Measurements from ENCODE around the gene NEDD4L. TPM values are rescaled to one million over a fixed set of nuclear protein-coding genes. Genes with fewer than 3 reads are reported as not detected.
A peak's percentile ranks its signal among the peaks of the same experiment; 100 is the strongest.

The NEDD4L gene
- total and polyA plus RNA-seq, 2 experiments from 2014 or later, result 36.2 to 72.3 TPM

DNA sequence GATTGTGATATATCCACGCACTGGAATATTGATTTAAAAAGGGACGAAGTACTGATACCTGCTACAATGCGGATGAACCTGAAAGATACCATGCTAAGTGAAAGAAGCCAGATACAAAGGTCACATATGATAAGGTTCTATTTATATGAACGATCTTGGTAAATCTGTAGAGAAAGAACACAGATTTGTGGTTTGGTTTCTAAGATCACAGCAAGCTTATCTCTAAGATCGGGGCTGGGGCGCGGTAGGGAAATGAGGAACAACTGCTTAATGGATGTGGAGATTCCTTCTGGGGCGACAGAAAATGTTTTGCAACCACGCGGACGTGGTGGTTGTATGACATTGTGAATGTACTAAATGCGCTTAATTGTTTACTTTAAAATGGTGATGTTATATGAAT is 60.1 kb downstream of the NEDD4L start (continued):
- TF ChIP-seq, protein P1, sequence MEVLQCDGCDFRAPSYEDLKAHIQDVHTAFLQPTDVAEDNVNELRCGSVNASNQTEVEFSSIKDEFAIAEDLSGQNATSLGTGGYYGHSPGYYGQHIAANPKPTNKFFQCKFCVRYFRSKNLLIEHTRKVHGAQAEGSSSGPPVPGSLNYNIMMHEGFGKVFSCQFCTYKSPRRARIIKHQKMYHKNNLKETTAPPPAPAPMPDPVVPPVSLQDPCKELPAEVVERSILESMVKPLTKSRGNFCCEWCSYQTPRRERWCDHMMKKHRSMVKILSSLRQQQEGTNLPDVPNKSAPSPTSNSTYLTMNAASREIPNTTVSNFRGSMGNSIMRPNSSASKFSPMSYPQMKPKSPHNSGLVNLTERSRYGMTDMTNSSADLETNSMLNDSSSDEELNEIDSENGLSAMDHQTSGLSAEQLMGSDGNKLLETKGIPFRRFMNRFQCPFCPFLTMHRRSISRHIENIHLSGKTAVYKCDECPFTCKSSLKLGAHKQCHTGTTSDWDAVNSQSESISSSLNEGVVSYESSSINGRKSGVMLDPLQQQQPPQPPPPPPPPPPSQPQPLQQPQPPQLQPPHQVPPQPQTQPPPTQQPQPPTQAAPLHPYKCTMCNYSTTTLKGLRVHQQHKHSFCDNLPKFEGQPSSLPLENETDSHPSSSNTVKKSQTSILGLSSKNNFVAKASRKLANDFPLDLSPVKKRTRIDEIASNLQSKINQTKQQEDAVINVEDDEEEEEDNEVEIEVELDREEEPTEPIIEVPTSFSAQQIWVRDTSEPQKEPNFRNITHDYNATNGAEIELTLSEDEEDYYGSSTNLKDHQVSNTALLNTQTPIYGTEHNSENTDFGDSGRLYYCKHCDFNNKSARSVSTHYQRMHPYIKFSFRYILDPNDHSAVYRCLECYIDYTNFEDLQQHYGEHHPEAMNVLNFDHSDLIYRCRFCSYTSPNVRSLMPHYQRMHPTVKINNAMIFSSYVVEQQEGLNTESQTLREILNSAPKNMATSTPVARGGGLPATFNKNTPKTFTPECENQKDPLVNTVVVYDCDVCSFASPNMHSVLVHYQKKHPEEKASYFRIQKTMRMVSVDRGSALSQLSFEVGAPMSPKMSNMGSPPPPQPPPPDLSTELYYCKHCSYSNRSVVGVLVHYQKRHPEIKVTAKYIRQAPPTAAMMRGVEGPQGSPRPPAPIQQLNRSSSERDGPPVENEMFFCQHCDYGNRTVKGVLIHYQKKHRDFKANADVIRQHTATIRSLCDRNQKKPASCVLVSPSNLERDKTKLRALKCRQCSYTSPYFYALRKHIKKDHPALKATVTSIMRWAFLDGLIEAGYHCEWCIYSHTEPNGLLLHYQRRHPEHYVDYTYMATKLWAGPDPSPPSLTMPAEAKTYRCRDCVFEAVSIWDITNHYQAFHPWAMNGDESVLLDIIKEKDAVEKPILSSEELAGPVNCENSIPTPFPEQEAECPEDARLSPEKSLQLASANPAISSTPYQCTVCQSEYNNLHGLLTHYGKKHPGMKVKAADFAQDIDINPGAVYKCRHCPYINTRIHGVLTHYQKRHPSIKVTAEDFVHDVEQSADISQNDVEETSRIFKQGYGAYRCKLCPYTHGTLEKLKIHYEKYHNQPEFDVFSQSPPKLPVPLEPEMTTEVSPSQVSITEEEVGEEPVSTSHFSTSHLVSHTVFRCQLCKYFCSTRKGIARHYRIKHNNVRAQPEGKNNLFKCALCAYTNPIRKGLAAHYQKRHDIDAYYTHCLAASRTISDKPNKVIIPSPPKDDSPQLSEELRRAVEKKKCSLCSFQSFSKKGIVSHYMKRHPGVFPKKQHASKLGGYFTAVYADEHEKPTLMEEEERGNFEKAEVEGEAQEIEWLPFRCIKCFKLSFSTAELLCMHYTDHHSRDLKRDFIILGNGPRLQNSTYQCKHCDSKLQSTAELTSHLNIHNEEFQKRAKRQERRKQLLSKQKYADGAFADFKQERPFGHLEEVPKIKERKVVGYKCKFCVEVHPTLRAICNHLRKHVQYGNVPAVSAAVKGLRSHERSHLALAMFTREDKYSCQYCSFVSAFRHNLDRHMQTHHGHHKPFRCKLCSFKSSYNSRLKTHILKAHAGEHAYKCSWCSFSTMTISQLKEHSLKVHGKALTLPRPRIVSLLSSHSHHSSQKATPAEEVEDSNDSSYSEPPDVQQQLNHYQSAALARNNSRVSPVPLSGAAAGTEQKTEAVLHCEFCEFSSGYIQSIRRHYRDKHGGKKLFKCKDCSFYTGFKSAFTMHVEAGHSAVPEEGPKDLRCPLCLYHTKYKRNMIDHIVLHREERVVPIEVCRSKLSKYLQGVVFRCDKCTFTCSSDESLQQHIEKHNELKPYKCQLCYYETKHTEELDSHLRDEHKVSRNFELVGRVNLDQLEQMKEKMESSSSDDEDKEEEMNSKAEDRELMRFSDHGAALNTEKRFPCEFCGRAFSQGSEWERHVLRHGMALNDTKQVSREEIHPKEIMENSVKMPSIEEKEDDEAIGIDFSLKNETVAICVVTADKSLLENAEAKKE (CRISPR knock-in tag; IDR thresholded peaks at IDR 0.05), result no peak
- no peak for TF ChIP-seq CREB1 (CRISPR knock-in tag; IDR thresholded peaks at IDR 0.05; ENCODE audit: low read depth)
- no peak for TF ChIP-seq NANOG (IDR thresholded peaks at IDR 0.05; ENCODE audit: borderline replicate concordance)
- no peak for TF ChIP-seq EZH2phosphoT487 (IDR thresholded peaks at IDR 0.05; ENCODE audit: unreplicated experiment)
- TF ChIP-seq, protein P2, sequence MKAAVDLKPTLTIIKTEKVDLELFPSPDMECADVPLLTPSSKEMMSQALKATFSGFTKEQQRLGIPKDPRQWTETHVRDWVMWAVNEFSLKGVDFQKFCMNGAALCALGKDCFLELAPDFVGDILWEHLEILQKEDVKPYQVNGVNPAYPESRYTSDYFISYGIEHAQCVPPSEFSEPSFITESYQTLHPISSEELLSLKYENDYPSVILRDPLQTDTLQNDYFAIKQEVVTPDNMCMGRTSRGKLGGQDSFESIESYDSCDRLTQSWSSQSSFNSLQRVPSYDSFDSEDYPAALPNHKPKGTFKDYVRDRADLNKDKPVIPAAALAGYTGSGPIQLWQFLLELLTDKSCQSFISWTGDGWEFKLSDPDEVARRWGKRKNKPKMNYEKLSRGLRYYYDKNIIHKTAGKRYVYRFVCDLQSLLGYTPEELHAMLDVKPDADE (IDR thresholded peaks at IDR 0.05), result no peak

DNA sequence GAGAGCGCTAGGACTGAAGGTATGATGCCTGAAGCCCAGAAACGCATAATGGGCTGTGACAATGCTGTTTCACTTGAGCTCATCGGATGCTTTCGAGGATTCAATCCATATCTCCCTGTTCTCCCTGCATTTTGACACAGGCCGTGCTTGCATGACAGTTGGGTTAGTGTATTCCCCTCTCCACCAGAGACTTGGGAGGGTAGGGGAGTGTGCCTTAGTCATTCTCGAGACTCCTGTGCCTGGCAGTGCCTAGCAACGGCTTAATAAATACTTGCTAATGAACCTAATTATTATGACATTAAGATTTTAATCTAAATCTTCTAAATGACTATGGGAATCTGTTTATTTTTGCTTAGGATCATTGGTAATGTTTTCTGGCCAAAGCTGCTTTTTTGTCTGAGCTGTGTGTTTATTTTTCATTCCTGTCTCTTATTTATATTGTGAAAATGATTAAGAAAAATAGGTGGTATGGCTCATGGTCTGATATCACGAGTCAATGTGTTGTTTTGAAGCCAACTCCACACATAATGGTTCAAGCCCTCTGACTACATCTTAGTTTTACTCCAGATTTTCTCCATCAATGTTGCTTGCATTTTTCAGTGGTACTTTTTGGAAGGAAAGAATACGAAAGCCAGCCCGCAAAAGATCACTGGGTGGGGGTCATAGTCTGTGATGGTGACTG is 61.3 kb downstream of the NEDD4L start:
- peaks cover 4% of the 10 kb centered on the region for H3K27me3 Mint-ChIP-seq (ENCODE audit: insufficient read depth, low read depth, poor library complexity)
- Histone ChIP-seq H3K27me3 (ENCODE audit: insufficient read depth) (no peaks in the 10 kb centered on the region), H3K36me3 (ENCODE audit: insufficient read depth) (no peaks in the 10 kb centered on the region), H3K27ac (ENCODE audit: low read depth) (no peak overlapping the region), H2AFZ (no peak overlapping the region), H3K4me2 (0 out of 2 replicates have a peak overlapping the region, but pooled peaks have one; percentile 40), H3K79me2 (replicated peaks; ENCODE audit: insufficient read depth) (peaks cover 96% of the 10 kb centered on the region), H4K20me1 (replicated peaks; ENCODE audit: insufficient read depth) (peaks cover 10% of the 10 kb centered on the region; the same call in 1 of the 2 replicates), H3K4me3 (no peak overlapping the region), H3K9me2 (ENCODE audit: insufficient read depth) (no peaks in the 10 kb centered on the region), H3K4me1 (ENCODE audit: insufficient read depth) (peaks cover 58% of the 10 kb centered on the region), H3F3A (replicated peaks; ENCODE audit: low read depth) (0 out of 2 replicates have a peak, but pooled peaks cover 4% of the 10 kb centered on the region)
- H3K36me3 Mint-ChIP-seq (ENCODE audit: low read depth), result no peaks in the 10 kb centered on the region
- H3K4me1 Mint-ChIP-seq, result peaks cover 62% of the 10 kb centered on the region
- no peak overlapping the region for H3K4me3 Mint-ChIP-seq
- no peak overlapping the region for H3K27ac Mint-ChIP-seq
- ATAC-seq (no peak), DNase-seq (ENCODE audit: low spot score) (no peak)
- no peaks in the 10 kb centered on the region for H3K9me3 Mint-ChIP-seq
- TF ChIP-seq, protein P1 (CRISPR knock-in tag; IDR thresholded peaks at IDR 0.05), result no peak
- TF ChIP-seq JUNB (IDR thresholded peaks at IDR 0.05; ENCODE audit: unreplicated experiment), result no peak
